Neural progenitor cell (in vitro differentiated cells): ENCODE data around the gene PIP5K1B. TPM values are rescaled to one million over a fixed set of nuclear protein-coding genes. Genes with fewer than 3 reads are reported as not detected.

ENCODE experiments used
- DNase-seq: peaks from one replicate; pipeline ENCODE4 v3.0.0-alpha.2; 2016; ENCODE audit warnings: low spot score
- H2AFZ ChIP-seq: fragments of 200-600 bp; sonication (generic); replicated peaks from 2 replicates; pipeline ENCODE4 v1.6.1; 2016; ENCODE audit warnings: antibody characterized with exemption
- H3F3A ChIP-seq: fragments of 200-600 bp; sonication (generic); 2 replicates; pipeline ENCODE4 v1.6.1; 2016; ENCODE audit warnings: antibody characterized with exemption, low read depth
- H3K27ac ChIP-seq: fragments of 200-600 bp; sonication (generic); 2 replicates; pipeline ENCODE4 v1.5.1; 2016; ENCODE audit warnings: mild to moderate bottlenecking
- H3K27me3 ChIP-seq: fragments of 200-600 bp; sonication (generic); 2 replicates; pipeline ENCODE4 v1.6.1; 2016; ENCODE audit warnings: mild to moderate bottlenecking, moderate library complexity
- H3K36me3 ChIP-seq: fragments of 200-600 bp; sonication (generic); 2 replicates; pipeline ENCODE4 v1.5.1; 2016
- H3K4me1 ChIP-seq: fragments of 200-600 bp; sonication (generic); 2 replicates; pipeline ENCODE4 v1.6.1; 2016; ENCODE audit warnings: mixed run types
- H3K4me2 ChIP-seq: fragments of 200-600 bp; sonication (generic); 2 replicates; pipeline ENCODE4 v1.6.1; 2016
- H3K4me3 ChIP-seq: fragments of 200-600 bp; sonication (generic); 2 replicates; pipeline ENCODE4 v1.5.1; 2016
- H3K79me2 ChIP-seq: fragments of 200-600 bp; sonication (generic); 2 replicates; pipeline ENCODE4 v1.6.1; 2016; ENCODE audit warnings: low read depth
- H3K9ac ChIP-seq: fragments of 200-600 bp; sonication (generic); 2 replicates; pipeline ENCODE4 v1.6.1; 2016
- H3K9me3 ChIP-seq: fragments of 200-600 bp; sonication (generic); 2 replicates; pipeline ENCODE4 v1.5.1; 2016; ENCODE audit warnings: low read depth
- H4K20me1 ChIP-seq: fragments of 200-600 bp; sonication (generic); 2 replicates; pipeline ENCODE4 v1.6.1; 2016; ENCODE audit warnings: low read depth
- H3K27ac Mint-ChIP-seq: 3 replicates; pipeline ENCODE4 v1.8.0; 2021; ENCODE audit warnings: mixed read lengths
- H3K27me3 Mint-ChIP-seq: 2 replicates; pipeline ENCODE4 v1.8.0; 2022; ENCODE audit warnings: low read depth, mild to moderate bottlenecking, inconsistent platforms, moderate library complexity, mixed read lengths; ENCODE audit not compliant: insufficient read depth
- H3K36me3 Mint-ChIP-seq: 3 replicates; pipeline ENCODE4 v1.8.0; 2021; ENCODE audit warnings: mixed read lengths
- H3K4me1 Mint-ChIP-seq: 3 replicates; pipeline ENCODE4 v1.8.0; 2021; ENCODE audit warnings: mixed read lengths
- H3K4me3 Mint-ChIP-seq: 3 replicates; pipeline ENCODE4 v1.8.0; 2021; ENCODE audit warnings: mild to moderate bottlenecking, moderate library complexity, mixed read lengths
- H3K9me3 Mint-ChIP-seq: 3 replicates; pipeline ENCODE4 v1.8.0; 2020; ENCODE audit warnings: mixed read lengths
- CTCF ChIP-seq: fragments of 200-600 bp; sonication (generic); IDR thresholded peaks from 2 replicates; pipeline ENCODE4 v1.5.1; 2017; ENCODE audit warnings: antibody characterized with exemption, mild to moderate bottlenecking
- EZH2 ChIP-seq: fragments of 200-600 bp; sonication (generic); IDR thresholded peaks from 2 replicates; pipeline ENCODE4 v1.6.1; 2017; ENCODE audit warnings: antibody characterized with exemption, mild to moderate bottlenecking, moderate library complexity
- EZH2phosphoT487 ChIP-seq: fragments of 200-600 bp; sonication (generic); IDR thresholded peaks from 2 replicates; pipeline ENCODE4 v1.6.1; 2017; ENCODE audit warnings: antibody characterized with exemption
- total RNA-seq: library from RNA; depleted of rRNA; stranded (reverse); fragments of >200 nt; gene quantifications from 2 replicates; pipeline ENCODE4 v1.2.3, GENCODE V29; 2015; ENCODE audit warnings: low replicate concordance

Gene PIP5K1B
- total RNA-seq, 1 donor from 2014 or later: 3.2 TPM

DNA sequence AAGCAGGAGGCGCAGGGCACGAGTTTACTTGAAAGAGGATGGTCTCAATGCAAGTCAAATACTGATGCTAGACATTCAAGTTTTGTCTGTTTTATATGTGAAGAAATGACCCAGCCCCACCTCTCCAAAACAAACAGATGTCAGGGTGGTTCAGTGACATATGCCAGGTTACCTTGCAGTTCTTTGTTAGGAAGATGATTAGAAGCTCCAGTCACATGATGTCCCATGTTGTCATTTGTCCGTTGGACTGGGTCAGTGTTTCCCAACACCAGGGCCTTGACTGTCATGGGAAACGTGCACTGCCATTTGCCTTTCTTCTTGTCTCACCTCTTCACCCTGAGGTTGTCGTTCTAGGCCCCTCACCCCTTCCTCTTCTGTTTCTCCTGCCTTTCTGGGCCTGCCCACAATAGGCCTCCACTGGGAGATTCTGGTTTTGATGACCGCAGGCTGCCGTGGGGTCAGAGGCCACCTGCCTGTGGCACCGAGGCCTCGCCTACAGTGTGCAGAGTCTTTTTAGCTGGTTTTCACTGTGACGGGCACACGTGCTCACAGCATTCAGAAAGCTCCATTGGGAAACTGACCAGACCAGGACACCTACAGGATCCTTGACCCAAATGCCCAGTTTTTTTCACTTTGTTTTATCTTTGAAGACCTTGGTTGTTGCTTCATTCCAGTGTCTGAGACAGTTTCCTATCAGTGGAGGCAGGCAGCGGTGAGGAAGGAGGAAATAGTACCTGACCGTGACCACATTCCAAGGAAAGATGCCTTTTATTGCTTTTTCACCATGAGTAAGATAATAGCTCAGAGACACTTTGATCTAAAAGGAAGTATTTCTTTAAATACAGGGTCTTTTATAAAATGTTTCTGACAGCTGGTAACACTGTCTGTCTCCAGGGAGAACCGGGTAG is 123.1 kb downstream of the PIP5K1B start:
- TF ChIP-seq EZH2: no peak
- TF ChIP-seq CTCF: no peak
- no peak for TF ChIP-seq EZH2phosphoT487
- H3K9me3 ChIP-seq: no peaks in the 10 kb centered on the region
- peak overlapping the region; percentile 59 for H3K27ac Mint-ChIP-seq
- H4K20me1 ChIP-seq: no peaks in the 10 kb centered on the region
- no peaks in the 10 kb centered on the region for H3K79me2 ChIP-seq
- no peaks in the 10 kb centered on the region for H3K27me3 ChIP-seq
- peaks cover 9% of the 10 kb centered on the region for H3K36me3 Mint-ChIP-seq
- peaks cover 21% of the 10 kb centered on the region for H3F3A ChIP-seq
- H3K36me3 ChIP-seq: no peaks in the 10 kb centered on the region
- no peak overlapping the region for H3K4me3 ChIP-seq
- H3K4me2 ChIP-seq: no peak overlapping the region
- peaks cover 29% of the 10 kb centered on the region for H3K4me1 Mint-ChIP-seq
- H3K4me1 ChIP-seq: peaks cover 39% of the 10 kb centered on the region
- no peak overlapping the region for H3K27ac ChIP-seq
- DNase-seq: no peak
- no peaks in the 10 kb centered on the region for H3K9me3 Mint-ChIP-seq
- no peak overlapping the region for H3K9ac ChIP-seq
- no peak overlapping the region for H3K4me3 Mint-ChIP-seq
- H3K27me3 Mint-ChIP-seq: peaks cover 5% of the 10 kb centered on the region
- no peak overlapping the region for H2AFZ ChIP-seq

GRCh38 chr9:68832101-68832500 is 127.1 kb downstream of the PIP5K1B start:
- Histone ChIP-seq H2AFZ (no peak overlapping the region), H3K9me3 (no peaks in the 10 kb centered on the region), H3K79me2 (no peaks in the 10 kb centered on the region), H3F3A (peaks cover 21% of the 10 kb centered on the region), H3K4me2 (no peak overlapping the region), H4K20me1 (no peaks in the 10 kb centered on the region), H3K9ac (no peak overlapping the region), H3K36me3 (no peaks in the 10 kb centered on the region), H3K4me1 (peaks cover 27% of the 10 kb centered on the region), H3K27ac (no peak overlapping the region), H3K4me3 (no peak overlapping the region), H3K27me3 (no peaks in the 10 kb centered on the region)
- Mint-ChIP-seq H3K4me3 (no peak overlapping the region), H3K27me3 (peaks cover 2% of the 10 kb centered on the region), H3K27ac (no peak overlapping the region), H3K36me3 (peaks cover 9% of the 10 kb centered on the region), H3K4me1 (peaks cover 27% of the 10 kb centered on the region), H3K9me3 (no peaks in the 10 kb centered on the region)
- TF ChIP-seq EZH2 (no peak), CTCF (no peak), EZH2phosphoT487 (no peak)
- no peak for DNase-seq

- Mint-ChIP-seq H3K36me3 (peaks cover 5% of the 10 kb centered on the region), H3K4me1 (peaks cover 27% of the 10 kb centered on the region), H3K27me3 (peaks cover 2% of the 10 kb centered on the region), H3K4me3 (no peak overlapping the region), H3K9me3 (no peaks in the 10 kb centered on the region), H3K27ac (no peak overlapping the region)
- Histone ChIP-seq H3K79me2 (no peaks in the 10 kb centered on the region), H3K9me3 (no peaks in the 10 kb centered on the region), H3K36me3 (no peaks in the 10 kb centered on the region), H3K4me3 (no peak overlapping the region), H3K9ac (no peak overlapping the region), H3K27me3 (no peaks in the 10 kb centered on the region), H3K27ac (no peak overlapping the region), H3K4me1 (peaks cover 27% of the 10 kb centered on the region), H3F3A (peaks cover 21% of the 10 kb centered on the region), H3K4me2 (no peak overlapping the region), H4K20me1 (no peaks in the 10 kb centered on the region), H2AFZ (no peak overlapping the region)
- no peak for DNase-seq
- no peak for TF ChIP-seq EZH2
- no peak for TF ChIP-seq EZH2phosphoT487
- TF ChIP-seq CTCF: no peak
Observed at GRCh38 chr9:68832861-68833518, 128.0 kb downstream of the PIP5K1B start.
